Inflammatory macrophage treated with lipopolysaccharide for 4 hours (primary cell): Measurements from ENCODE around the gene CBLIF.
"Not testable (repeated sequence)": the region's sequence is repeated elsewhere in the genome, so short reads cannot be mapped to it uniquely, and the experiment has no call there.

ENCODE experiments used
- DNase-seq: peaks from one replicate; pipeline ENCODE4 v3.0.0-alpha.2; 2020

Gene CBLIF

DNA sequence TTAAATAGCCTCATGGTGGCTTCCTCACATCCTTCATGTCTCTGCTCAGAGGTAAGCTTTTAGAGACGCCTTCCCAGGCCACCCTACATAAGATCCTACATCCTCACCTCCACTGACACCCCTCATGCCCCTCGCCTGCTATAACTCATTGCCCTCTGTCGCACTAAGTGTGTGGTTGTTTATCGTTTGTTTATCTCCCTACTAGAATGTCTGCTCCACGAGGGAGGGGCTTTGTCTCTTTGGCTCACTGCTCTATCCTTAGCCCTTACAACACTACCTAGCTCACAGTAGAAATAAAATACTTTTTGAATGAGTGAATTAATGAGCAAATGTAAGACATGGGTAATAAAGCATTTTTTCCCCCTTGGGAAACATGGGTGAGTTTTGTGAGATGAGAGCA, 1.3 kb upstream of the CBLIF start:
- no peak for DNase-seq

- DNase-seq, result no peak
Measured at GRCh38 chr11:59842316-59842715, 3.0 kb downstream of the CBLIF start.

DNA sequence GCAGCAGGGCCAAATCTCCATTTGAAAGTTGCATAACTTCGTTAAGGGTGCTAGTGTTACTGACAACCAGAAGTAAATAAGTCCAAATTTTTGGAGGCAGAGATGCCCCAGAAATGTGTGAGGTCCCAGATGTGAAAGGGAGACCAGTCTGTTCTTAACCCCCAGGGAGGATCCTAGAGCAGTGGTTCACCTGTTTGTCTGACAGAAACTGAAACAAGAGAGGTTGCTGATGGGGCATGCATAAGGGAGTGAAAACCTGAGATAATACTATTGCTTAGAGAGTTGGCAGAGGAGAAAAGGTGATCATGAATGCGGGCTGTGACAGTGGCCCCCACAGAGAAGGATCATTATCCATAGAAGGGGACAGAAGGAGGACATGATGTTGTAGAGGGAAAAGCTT, 3.8 kb downstream of the CBLIF start:
- DNase-seq, result no peak

GRCh38 chr11:59839615-59840014, 5.7 kb downstream of the CBLIF start:
- no peak for DNase-seq

DNA sequence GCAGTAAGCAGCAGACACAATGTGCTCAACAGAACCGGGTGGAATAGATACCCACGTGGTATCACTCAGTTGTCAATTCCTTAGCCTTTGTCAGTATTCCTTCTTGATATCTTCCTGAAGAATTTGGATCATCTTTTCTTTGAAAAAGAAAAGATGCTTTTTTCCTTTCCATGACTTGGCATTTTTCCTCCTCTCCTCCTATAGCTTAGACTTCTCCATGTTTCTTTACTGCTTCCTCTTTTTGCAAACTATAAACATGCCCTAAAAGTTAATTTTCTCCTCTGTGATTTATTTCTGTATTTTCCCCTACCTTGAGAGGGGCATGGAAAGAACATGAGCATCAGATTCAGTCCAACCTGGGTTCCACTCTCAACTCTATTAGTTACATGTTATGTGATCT, 11.7 kb downstream of the CBLIF start:
- DNase-seq, result no peak

- no peak for DNase-seq
Measured at GRCh38 chr11:59829358-59829757, 15.9 kb downstream of the CBLIF start.

DNA sequence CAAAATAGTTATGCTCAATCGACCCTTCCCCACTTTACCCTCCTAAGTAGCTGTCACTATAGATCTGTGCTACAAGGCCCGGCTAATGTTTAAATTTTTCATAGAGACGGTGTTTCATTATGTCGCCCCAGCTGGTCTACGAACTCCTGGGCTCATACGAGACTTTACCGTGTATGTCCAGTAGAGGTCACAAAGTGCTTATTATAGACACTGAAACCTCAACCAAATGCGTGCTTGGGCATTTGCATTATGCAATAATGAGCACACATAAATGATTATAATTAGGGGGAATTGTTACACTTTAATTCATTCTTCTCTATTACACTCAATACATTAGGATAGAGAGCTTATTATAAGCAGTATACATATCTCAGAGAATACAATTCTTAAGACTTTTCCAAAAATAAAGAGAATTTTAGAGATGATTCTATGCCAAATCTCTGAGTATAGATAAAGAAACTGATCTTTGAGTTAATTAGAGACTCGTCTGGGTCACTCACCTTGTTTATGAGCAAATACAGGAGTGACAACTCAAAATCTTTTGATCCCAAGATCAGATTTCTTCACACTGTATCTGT, 22.2 kb downstream of the CBLIF start:
- peak; percentile 81 for DNase-seq

DNA sequence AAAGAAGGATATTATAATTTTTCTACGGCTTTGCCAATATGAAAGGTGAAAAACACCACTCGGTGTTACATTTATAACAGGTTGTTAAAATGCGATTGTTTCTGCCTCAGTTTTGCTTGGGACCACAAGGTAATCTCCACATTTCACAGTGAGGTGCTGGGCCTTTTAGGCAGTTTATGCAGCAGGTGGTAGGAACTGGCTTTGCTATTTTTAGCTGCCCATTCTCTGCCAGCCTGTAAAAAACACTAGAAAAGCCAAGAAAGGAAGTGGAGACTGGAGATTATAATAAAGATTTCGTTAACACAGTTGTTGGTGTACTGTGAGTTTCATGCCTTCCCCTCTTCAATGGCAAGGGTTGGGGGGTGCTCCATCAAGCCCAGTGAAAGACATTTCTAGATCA, 26.7 kb downstream of the CBLIF start:
- no peak for DNase-seq

- not testable (repeated sequence) for DNase-seq
Measured at GRCh38 chr11:59816434-59816833, 28.9 kb downstream of the CBLIF start.

DNA sequence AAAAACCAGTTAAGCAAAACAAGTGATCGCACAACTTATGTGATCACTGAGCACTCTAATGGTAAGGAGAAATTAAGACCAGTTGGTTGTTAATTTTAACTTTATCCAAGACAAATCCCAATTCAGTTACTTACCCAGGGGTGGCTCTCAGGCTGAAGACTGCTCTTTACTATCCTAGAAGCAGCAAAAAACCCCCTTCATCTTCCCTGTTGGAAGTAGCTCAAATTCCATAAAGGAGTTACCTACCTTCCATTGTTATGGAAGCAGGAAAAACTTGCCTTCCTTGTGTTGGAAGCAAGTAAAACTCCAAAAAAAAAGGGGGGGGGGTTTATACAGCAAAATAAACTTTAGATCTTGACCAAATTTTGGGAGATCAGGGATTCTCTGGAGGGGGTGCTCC, 29.5 kb downstream of the CBLIF start:
- no peak for DNase-seq

DNA sequence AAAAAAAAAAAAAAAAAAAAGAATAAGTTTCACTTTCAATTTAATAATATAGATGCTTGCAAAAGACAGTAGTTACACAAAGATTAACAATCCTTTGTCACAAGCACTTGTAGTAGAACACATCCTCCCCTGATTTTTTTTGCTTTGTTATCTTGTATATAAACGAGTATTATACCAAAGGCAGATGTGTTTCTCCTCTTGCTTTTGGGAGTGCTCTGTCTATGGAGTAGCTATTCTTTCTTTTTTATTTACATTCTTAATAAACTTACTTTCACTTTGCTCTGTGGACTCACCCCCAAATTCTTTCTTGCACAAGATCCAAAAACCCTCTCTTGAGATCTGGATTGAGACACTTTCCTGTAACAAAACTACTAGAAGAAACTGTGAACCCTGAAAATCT, 31.3 kb downstream of the CBLIF start:
- peak; percentile 81 for DNase-seq

- DNase-seq, result no peak
Measured at GRCh38 chr11:59813364-59813763, 31.9 kb downstream of the CBLIF start.

- no peak for DNase-seq
Measured at GRCh38 chr11:59812220-59812619, 33.1 kb downstream of the CBLIF start.

- DNase-seq, result no peak
Measured at GRCh38 chr11:59810911-59811259, 34.4 kb downstream of the CBLIF start.

GRCh38 chr11:59810189-59810910, 34.9 kb downstream of the CBLIF start, which contains the start of gene MRPL16:
MRPL16 (minus strand) TSS chr11:59810778; CDS start chr11:59810658, 120 bp downstream.
- DNase-seq, result peak; percentile 90

GRCh38 chr11:59807047-59807610, 38.2 kb downstream of the CBLIF start:
- no peak for DNase-seq

DNA sequence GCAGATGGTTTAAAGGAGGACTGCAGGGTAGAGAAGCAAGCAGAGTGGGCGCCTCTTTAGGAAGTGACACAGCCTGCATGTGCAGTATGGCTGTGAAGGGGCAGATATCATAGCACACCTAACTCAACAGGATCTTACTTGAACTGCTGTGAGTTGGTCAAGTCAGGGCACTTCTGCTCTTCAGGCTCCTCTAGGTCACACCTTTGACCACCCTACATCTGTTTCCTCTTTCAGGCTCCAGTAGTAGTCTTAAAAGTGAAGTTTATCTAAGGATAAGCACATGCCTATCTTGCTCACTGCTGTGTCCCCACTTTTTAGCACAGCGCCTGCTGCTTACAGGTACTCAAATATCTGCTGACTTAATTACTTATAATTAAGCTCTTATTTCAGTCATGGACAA, 41.2 kb downstream of the CBLIF start:
- DNase-seq, result no peak

DNA sequence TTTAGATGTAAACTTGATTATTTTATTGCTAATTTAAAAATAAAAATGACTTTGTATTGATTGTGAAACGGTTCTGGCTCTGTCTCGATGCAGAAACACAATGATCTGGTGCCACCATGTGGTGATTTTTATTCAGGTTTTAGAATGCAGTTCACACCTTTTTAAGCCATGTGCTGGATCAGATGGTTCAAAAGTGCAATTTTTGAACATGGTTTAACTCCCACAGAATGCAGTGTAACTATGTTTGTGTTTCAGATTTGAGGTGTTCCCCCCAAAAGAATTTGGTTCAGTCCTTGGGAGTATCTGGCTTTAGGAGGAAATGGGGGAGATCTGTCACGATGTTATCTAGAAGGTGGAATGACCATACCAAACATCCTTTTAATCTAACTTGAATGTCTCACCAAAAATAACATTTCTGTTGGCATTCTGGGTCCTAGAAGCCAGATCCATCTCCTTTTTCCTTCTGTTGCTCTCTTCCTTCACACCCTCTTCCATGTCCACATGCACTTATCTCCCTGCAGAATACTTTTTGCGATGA, 42.6 kb downstream of the CBLIF start:
- peak; percentile 70 for DNase-seq

- DNase-seq, result no peak
Measured at GRCh38 chr11:59801981-59802638, 43.2 kb downstream of the CBLIF start.

DNA sequence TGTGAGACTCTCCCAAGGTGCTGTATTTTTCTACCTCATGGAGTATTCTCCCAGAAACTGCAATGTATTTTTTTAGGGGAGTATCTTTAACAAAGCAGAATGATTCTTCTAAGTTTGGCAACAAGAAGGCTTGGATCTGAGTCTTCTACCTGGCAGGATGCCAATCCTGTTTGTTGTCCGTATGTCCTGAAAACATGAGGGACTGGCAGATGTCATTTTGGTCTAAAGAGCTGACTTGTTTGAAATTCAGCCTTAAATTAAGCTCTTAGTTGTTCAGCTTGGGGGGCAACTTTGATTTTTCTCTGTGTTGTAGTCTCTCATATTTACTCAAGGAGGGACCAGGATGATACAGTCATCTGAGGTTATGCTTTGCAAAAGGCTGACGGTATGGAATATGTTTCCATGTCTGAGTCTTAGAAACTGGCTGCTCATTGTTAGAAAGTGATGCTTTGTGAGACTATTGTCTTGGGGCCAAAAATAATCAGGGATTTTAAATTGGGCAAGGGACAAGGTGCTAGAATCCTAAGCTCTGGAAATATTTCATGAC, 44.1 kb downstream of the CBLIF start:
- no peak for DNase-seq

- no peak for DNase-seq
Measured at GRCh38 chr11:59800390-59801025, 44.8 kb downstream of the CBLIF start.

GRCh38 chr11:59794417-59794816, 50.9 kb downstream of the CBLIF start:
- no peak for DNase-seq

DNA sequence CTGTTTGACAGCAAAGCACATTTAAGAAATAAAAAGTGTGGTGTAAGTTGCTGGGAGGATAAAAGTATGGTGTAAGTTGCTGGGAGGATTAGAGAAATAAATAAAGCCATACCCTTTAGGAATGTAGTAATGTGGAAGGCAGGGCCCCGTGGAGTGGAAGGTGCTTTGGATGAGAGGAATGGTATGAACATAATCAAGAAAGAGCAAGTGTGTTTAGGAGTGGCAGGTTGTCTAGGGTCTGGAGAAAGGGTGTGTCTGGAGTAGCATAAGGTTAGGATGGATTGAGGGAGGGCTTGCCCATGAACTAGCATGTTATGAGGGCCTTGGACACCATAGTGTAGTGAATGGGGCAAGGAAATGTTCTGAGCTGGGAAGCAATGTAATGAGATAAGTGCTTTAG, 52.8 kb downstream of the CBLIF start:
- DNase-seq, result no peak
